K562 (cell line): ENCODE data around the gene ADAM19. TPM values are rescaled to one million over a fixed set of nuclear protein-coding genes. Genes with fewer than 3 reads are reported as not detected.
A peak's percentile ranks its signal among the peaks of the same experiment; 100 is the strongest.

Experiments
- ATAC-seq: fragments of 200-7000 bp; cut with Tn5 transposase; 3 replicates; pipeline ENCODE4 v1.9.1; 2020; ENCODE audit warnings: moderate library complexity
- BruUV-seq: library from RNA; stranded (reverse); fragments of 400-500 nt; replicated peaks from 2 replicates; lab custom pipeline; 2021; lab: Mats Ljungman, UMichigan
- CTCF ChIA-PET: fragments of 300-600 bp; formaldehyde crosslinking; extraction: SDS; loops from one replicate; lab custom pipeline; 2021; ENCODE audit warnings: low intra/inter-chr PET ratio; lab: Yijun Ruan, JAX
- POLR2A ChIA-PET: fragments of 300-600, 350-650 bp; sonication (Branson Sonifier 250); formaldehyde crosslinking; extraction: SDS; loops from one replicate; lab custom pipeline; 2021; ENCODE audit warnings: antibody characterized with exemption, inconsistent platforms; lab: Yijun Ruan, JAX
- DNase-seq, 4 experiments: peaks; one replicate each; pipeline versions ENCODE4 v3.0.0 to v3.0.0-alpha.2; 2011 to 2018; ENCODE audit warnings: low spot score in 3 of 4, mixed read lengths in 3 of 4; ENCODE audit errors: extremely low read depth in 1 of 4
- FAIRE-seq: peaks from 2 replicates; lab custom pipeline; 2011; peaks lifted over from hg19 to GRCh38; lab: Jason Lieb, UNC
- H2AFZ ChIP-seq: 2 replicates; pipeline ENCODE4 v1.6.0; 2011; ENCODE audit warnings: low read depth, low read length, control low read depth, inconsistent platforms
- H3K27ac ChIP-seq: fragments of 200-600 bp; 3 replicates; pipeline ENCODE4 v1.8.0; 2011; ENCODE audit warnings: low read depth, mild to moderate bottlenecking, control low read depth, inconsistent platforms, low read length, moderate library complexity, mixed read lengths; ENCODE audit errors: extremely low read depth
- H3K27me3 ChIP-seq, 2 experiments: fragments of 300-600 bp in 1 of 2; 2 replicates in 1 of 2; 3 replicates in 1 of 2; pipeline versions ENCODE4 v1.6.0 to v1.8.0; 2011; ENCODE audit warnings: inconsistent platforms in 2 of 2, low read length in 2 of 2, mild to moderate bottlenecking in 1 of 2, mixed read lengths in 1 of 2, moderate library complexity in 1 of 2; ENCODE audit not compliant: control insufficient read depth in 2 of 2, insufficient read depth in 2 of 2
- H3K36me3 ChIP-seq: fragments of 300-600 bp; 3 replicates; pipeline ENCODE4 v1.8.0; 2011; ENCODE audit warnings: mild to moderate bottlenecking, low read length, inconsistent platforms; ENCODE audit not compliant: control insufficient read depth, insufficient read depth
- H3K4me1 ChIP-seq, 2 experiments: fragments of 200-600 bp in 1 of 2; replicated peaks in 1 of 2; 2 replicates in 1 of 2; 3 replicates in 1 of 2; pipeline versions ENCODE4 v1.5.1 to v1.8.0; 2011; ENCODE audit warnings: inconsistent platforms in 2 of 2, low read length in 2 of 2, mild to moderate bottlenecking in 1 of 2, mixed read lengths in 1 of 2, moderate library complexity in 1 of 2; ENCODE audit not compliant: control insufficient read depth in 2 of 2, insufficient read depth in 2 of 2
- H3K4me2 ChIP-seq: 2 replicates; pipeline ENCODE4 v1.6.1; 2011; ENCODE audit warnings: low read length, control low read depth, inconsistent platforms, mixed read lengths; ENCODE audit not compliant: insufficient read depth
- H3K4me3 ChIP-seq: fragments of 200-600 bp; sonication (generic), shearing (Covaris generic); 2 replicates; pipeline ENCODE4 v1.5.1; 2016; ENCODE audit warnings: control low read depth, inconsistent platforms
- H3K79me2 ChIP-seq: fragments of 200-600 bp; 3 replicates; pipeline ENCODE4 v1.8.0; 2011; ENCODE audit warnings: low read length, inconsistent platforms; ENCODE audit not compliant: control insufficient read depth, insufficient read depth
- H3K9ac ChIP-seq, 2 experiments: 2 replicates each; pipeline versions ENCODE4 v1.6.0 to v1.6.1; 2011; ENCODE audit warnings: low read depth in 2 of 2, low read length in 2 of 2, control low read depth in 1 of 2, inconsistent platforms in 1 of 2, mild to moderate bottlenecking in 1 of 2, mixed read lengths in 1 of 2; ENCODE audit not compliant: insufficient read depth in 1 of 2
- H3K9me1 ChIP-seq: one replicate; pipeline ENCODE4 v1.6.0; 2011; ENCODE audit warnings: inconsistent platforms, mild to moderate bottlenecking, low read length, moderate library complexity; ENCODE audit not compliant: control insufficient read depth, insufficient read depth
- H3K9me3 ChIP-seq: replicated peaks from 2 replicates; pipeline ENCODE4 v1.5.1; 2011; ENCODE audit warnings: low read depth, low read length, inconsistent platforms; ENCODE audit not compliant: control insufficient read depth, insufficient read depth
- H4K20me1 ChIP-seq: replicated peaks from 2 replicates; pipeline ENCODE4 v1.6.1; 2011; ENCODE audit warnings: low read length, inconsistent platforms, mixed read lengths; ENCODE audit not compliant: control insufficient read depth, insufficient read depth
- CBFA2T3 ChIP-seq: fragments of 450-650 bp; IDR thresholded peaks from 2 replicates; pipeline ENCODE4 v1.6.1; 2017
- CEBPB ChIP-seq: fragments of 450-650 bp; IDR thresholded peaks from 2 replicates; pipeline ENCODE4 v1.6.1; 2016; ENCODE audit warnings: missing genetic modification characterization, missing compliant biosample characterization
- CEBPG ChIP-seq, 3 experiments: fragments of 200-800 bp in 1 of 3; sonication (Bioruptor generic) in 1 of 3; sonication (generic) in 1 of 3; formaldehyde crosslinking in 1 of 3; IDR thresholded peaks in 2 of 3; conservative IDR thresholded peaks in 1 of 3; 2 replicates each; pipeline versions ENCODE4 v1.6.1 to v1.8.0; 2016 to 2022; ENCODE audit warnings: missing compliant biosample characterization in 2 of 3, missing genetic modification characterization in 2 of 3, mild to moderate bottlenecking in 1 of 3, missing genetic modification reagents in 1 of 3
- FOXK2 ChIP-seq, 2 experiments: fragments of 450-650 bp; IDR thresholded peaks in 1 of 2; conservative IDR thresholded peaks in 1 of 2; 2 replicates each; pipeline ENCODE4 v1.6.1; 2016; ENCODE audit warnings: low read depth in 2 of 2, mild to moderate bottlenecking in 1 of 2
- MAFG ChIP-seq: fragments of 450-650 bp; conservative IDR thresholded peaks from 2 replicates; pipeline ENCODE4 v1.6.1; 2016; ENCODE audit warnings: missing genetic modification characterization, missing compliant biosample characterization
- NFE2 ChIP-seq: IDR thresholded peaks from 2 replicates; pipeline ENCODE4 v1.6.1; 2014; ENCODE audit warnings: antibody characterized with exemption, low read depth
- PATZ1 ChIP-seq: fragments of 250-450 bp; sonication (Bioruptor Pico); IDR thresholded peaks from 2 replicates; pipeline ENCODE4 v1.5.0; 2020; ENCODE audit warnings: mild to moderate bottlenecking, borderline replicate concordance
- PRDM10 ChIP-seq: fragments of 450-650 bp; IDR thresholded peaks from 2 replicates; pipeline ENCODE4 v1.6.1; 2018; ENCODE audit not compliant: partially characterized antibody
- TEAD4 ChIP-seq, 2 experiments: sonication (generic) in 1 of 2; formaldehyde crosslinking in 1 of 2; IDR thresholded peaks; 2 replicates each; pipeline versions ENCODE4 v1.6.1 to v1.8.0; 2012 to 2022; ENCODE audit warnings: borderline replicate concordance in 1 of 2, inconsistent platforms in 1 of 2, low read length in 1 of 2, mild to moderate bottlenecking in 1 of 2, missing genetic modification reagents in 1 of 2
- ZNF224 ChIP-seq: sonication (generic); formaldehyde crosslinking; IDR thresholded peaks from 2 replicates; pipeline ENCODE4 v1.8.0; 2022; ENCODE audit warnings: mild to moderate bottlenecking, missing genetic modification reagents
- ZNF384 ChIP-seq: IDR thresholded peaks from 2 replicates; pipeline ENCODE4 v1.6.1; 2012; ENCODE audit warnings: low read depth, low read length, improper control_type of control experiment
- WGBS: fragments of 100-300 bp; shearing (Covaris generic); methylation state at CpG from one replicate; pipeline ENCODE4 v1.1.6; 2016; ENCODE audit warnings: low coverage, mixed read lengths; ENCODE audit not compliant: insufficient coverage; ENCODE audit errors: missing lambda C conversion rate; 5-methylcytosine and 5-hydroxymethylcytosine counted together
- in situ Hi-C: fragments of 300-500 bp; cut with MboI; formaldehyde crosslinking; loops from 4 replicates; pipeline ENCODE4 v1.15.0; 2018; ENCODE audit warnings: inconsistent platforms, mixed read lengths
- intact Hi-C: fragments of 100-400 bp; cut with micrococcal nuclease; formaldehyde crosslinking; loops from 2 replicates; pipeline ENCODE4 v1.14.2; 2022
- polyA plus RNA-seq, 8 experiments: library from polyadenylated mRNA; depleted of rRNA in 4 of 8; stranded (reverse) in 5 of 8; unstranded in 3 of 8; fragments of >200 nt; fragmentation: Nextera tagmentation in 2 of 8; fragmentation: Illumina TruSeq in 1 of 8; extraction: Ambion mirVana in 2 of 8; extraction: Trizol in 1 of 8; gene quantifications; 2 replicates each; pipeline versions ENCODE4 v1.2.1 to v1.2.3, GENCODE V29; 2011 to 2014; ENCODE audit warnings: inconsistent platforms in 1 of 8, missing spikeins in 1 of 8
- total RNA-seq, 7 experiments: library from RNA; depleted of rRNA in 6 of 7; stranded (reverse); fragments of >200 nt in 6 of 7; fragmentation: Illumina TruSeq in 2 of 7; extraction: Trizol in 2 of 7; gene quantifications; 2 replicates each; pipeline versions ENCODE4 v1.2.1 to v1.2.3, GENCODE V29; 2011 to 2021; ENCODE audit warnings: low replicate concordance in 1 of 7

ADAM19 gene
- total and polyA plus RNA-seq, 9 of the 15 experiments (the other 6 are each of a cell fraction or from before 2014, with no cell fraction given): 0.11 to 1.1 (median 0.43) TPM

- FAIRE-seq (no peak), DNase-seq (peak in 2 of 4 experiments; percentile 12 to 22)
- 0 out of 4 replicates have a peak, but pooled peaks of 1 of the 2 experiments have one; percentile 21 for TF ChIP-seq FOXK2 (conservative IDR thresholded peaks at IDR 0.05 in 1 of 2, IDR thresholded peaks at IDR 0.05 in 1 of 2; ENCODE audit: low read depth in 2 of 2)
- TF ChIP-seq PATZ1 (CRISPR knock-in tag): no peak
- no peak for TF ChIP-seq ZNF224 (CRISPR knock-in tag)
- TF ChIP-seq MAFG (tag): peak; percentile 66
- TF ChIP-seq ZNF384: peak; percentile 60
- TF ChIP-seq CEBPG (CRISPR knock-in tag; IDR thresholded peaks at IDR 0.05): no peak
- TF ChIP-seq CEBPG (tag; conservative IDR thresholded peaks at IDR 0.05 in 1 of 2, IDR thresholded peaks at IDR 0.05 in 1 of 2): peak in 1 of 2 experiments; percentile 44; a peak in 3 of 4 replicates
- TF ChIP-seq PRDM10: peak; percentile 24
- TF ChIP-seq NFE2: peak; percentile 45
- TF ChIP-seq CEBPB: peak; percentile 88
- TF ChIP-seq TEAD4 (IDR thresholded peaks at IDR 0.05; ENCODE audit: low read length): no peak
- TF ChIP-seq TEAD4 (CRISPR knock-in tag; IDR thresholded peaks at IDR 0.05; ENCODE audit: borderline replicate concordance): no peak
- TF ChIP-seq CBFA2T3: peak; percentile 13; the same call in 1 of the 2 replicates
Measured at GRCh38 chr5:157613385-157614245, 38.0 kb upstream of the ADAM19 start.

More at GRCh38 chr5:157613385-157614245, 38.0 kb upstream of the ADAM19 start:
- no peaks in the 10 kb centered on the region for H3K9me1 ChIP-seq
- BruUV-seq: no TSS peak
- H4K20me1 ChIP-seq: no peaks in the 10 kb centered on the region
- POLR2A ChIA-PET: interaction anchor here (1.0 kb wide), 1 partner anchor 97 kb away, joined by 3 read pairs; no protein-coding TSS in a partner anchor
- H3K27ac ChIP-seq: no peak overlapping the region; the same call in 2 of the 3 replicates
- in situ Hi-C loops (no loop called here), intact Hi-C loops (no loop called here)
- H3K36me3 ChIP-seq: no peaks in the 10 kb centered on the region
- peak overlapping the region; percentile 86 for H2AFZ ChIP-seq
- no peak overlapping the region for H3K4me3 ChIP-seq
- 37% methylated on average over 11 of the region's 11 CpGs for WGBS
- peaks cover 11 to 29% of the 10 kb centered on the region in 2 experiments; a peak in 4 of 5 replicates for H3K4me1 ChIP-seq
- H3K9me3 ChIP-seq: 0 out of 2 replicates have a peak, but pooled peaks cover 2% of the 10 kb centered on the region
- no peaks in the 10 kb centered on the region; a peak in 1 of 5 replicates for H3K27me3 ChIP-seq
- peak overlapping the region; percentile 40; the same call in 1 of the 2 replicates for H3K4me2 ChIP-seq
- peak overlapping the region in 1 of 2 experiments; percentile 14; a peak in 1 of 4 replicates for H3K9ac ChIP-seq
- H3K79me2 ChIP-seq: no peaks in the 10 kb centered on the region
- ATAC-seq: peak; percentile 53
- CTCF ChIA-PET: no interaction called here
